Left kidney (tissue), 2 donors: ENCODE data around the gene AQP10. TPM values are rescaled to one million over a fixed set of nuclear protein-coding genes. Genes with fewer than 3 reads are reported as not detected.
"Not testable (repeated sequence)": the region's sequence is repeated elsewhere in the genome, so short reads cannot be mapped to it uniquely, and the experiment has no call there.

Experiments
- DNase-seq: peaks from one replicate; pipeline ENCODE4 v3.0.0-alpha.2; 2013
- polyA plus RNA-seq: library from polyadenylated mRNA; unstranded; fragments of 120-200 nt; gene quantifications from one replicate; pipeline ENCODE4 v1.2.1, GENCODE V29; 2013; ENCODE audit not compliant: insufficient read length

Gene AQP10
- polyA plus RNA-seq, 1 donor = 0.13 TPM

DNA sequence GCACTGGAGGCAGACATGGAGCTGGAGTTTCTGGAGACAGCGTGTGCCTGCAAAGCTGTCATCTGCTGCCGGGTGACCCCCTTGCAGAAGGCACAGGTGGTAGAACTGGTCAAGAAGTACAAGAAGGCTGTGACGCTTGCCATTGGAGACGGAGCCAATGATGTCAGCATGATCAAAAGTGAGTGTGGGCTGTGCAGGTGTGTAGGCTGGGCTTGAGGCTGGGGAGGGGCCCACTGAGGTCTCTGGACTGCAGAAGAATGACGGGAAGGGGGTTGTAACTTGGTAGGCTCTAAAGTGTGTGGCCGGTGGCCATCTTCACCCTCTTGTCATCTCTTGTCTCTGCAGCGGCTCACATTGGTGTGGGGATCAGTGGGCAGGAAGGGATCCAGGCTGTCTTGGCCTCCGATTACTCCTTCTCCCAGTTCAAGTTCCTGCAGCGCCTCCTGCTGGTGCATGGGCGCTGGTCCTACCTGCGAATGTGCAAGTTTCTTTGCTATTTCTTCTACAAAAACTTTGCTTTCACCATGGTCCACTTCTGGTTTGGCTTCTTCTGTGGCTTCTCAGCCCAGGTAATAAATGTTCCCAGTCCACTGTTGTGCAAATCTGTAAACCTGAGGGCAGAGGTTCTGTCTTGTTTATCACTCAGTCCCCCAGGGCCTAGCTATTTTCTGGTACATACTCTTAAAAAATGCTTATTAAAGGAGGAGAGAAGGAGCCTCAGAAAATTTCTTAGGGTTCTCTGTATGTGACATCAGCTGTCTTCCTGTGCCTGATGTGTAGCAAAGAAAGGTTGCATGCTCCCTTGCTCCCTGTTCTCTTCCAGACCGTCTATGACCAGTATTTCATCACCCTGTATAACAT lies 24.3 kb downstream of the AQP10 start:
- DNase-seq = no peak

GRCh38 chr1:154346276-154346917 lies 25.5 kb downstream of the AQP10 start:
- DNase-seq = no peak

- DNase-seq = no peak
Observed at GRCh38 chr1:154347961-154348360, 27.1 kb downstream of the AQP10 start.

DNA sequence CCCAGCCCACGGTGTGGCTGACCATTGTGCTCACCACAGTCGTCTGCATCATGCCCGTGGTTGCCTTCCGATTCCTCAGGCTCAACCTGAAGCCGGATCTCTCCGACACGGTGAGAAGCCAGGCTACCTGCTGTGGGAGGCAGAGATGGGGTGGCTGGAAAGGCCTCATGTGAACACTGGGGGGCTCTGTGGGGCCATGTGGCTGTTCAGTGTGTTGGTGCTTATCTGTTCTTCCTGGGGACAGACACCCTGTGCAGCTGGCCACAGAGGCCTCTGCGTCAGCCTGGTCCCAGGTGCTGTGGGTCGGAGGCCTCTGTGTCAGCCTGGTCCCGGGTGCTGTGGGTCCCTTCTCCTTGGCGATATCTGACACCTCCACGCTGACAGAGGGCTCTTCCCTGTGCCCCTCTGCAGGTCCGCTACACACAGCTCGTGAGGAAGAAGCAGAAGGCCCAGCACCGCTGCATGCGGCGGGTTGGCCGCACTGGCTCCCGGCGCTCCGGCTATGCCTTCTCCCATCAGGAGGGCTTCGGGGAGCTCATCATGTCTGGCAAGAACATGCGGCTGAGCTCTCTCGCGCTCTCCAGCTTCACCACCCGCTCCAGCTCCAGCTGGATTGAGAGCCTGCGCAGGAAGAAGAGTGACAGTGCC lies 27.7 kb downstream of the AQP10 start:
- DNase-seq = no peak

DNA sequence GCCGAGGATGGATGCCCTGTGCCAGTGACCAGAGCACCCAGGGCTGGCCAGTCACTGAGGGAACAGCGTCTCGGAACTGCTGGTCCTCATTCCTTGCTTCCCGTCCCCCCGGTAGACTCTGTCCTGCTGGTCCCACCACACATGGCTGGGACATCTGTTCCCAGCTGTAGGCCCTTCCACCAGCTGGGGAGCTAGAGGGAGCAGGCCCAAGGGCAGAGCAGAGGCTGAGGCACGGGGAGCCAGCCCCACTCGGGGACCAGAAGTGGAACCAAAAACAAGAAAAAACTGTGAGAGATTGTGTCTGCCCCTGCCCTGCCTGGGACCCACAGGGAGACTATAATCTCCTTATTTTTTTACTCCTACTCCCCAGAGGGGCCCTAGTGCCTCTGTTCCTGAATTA lies 28.2 kb downstream of the AQP10 start:
- no peak for DNase-seq

GRCh38 chr1:154350383-154350782 lies 29.5 kb downstream of the AQP10 start:
- no peak for DNase-seq

DNA sequence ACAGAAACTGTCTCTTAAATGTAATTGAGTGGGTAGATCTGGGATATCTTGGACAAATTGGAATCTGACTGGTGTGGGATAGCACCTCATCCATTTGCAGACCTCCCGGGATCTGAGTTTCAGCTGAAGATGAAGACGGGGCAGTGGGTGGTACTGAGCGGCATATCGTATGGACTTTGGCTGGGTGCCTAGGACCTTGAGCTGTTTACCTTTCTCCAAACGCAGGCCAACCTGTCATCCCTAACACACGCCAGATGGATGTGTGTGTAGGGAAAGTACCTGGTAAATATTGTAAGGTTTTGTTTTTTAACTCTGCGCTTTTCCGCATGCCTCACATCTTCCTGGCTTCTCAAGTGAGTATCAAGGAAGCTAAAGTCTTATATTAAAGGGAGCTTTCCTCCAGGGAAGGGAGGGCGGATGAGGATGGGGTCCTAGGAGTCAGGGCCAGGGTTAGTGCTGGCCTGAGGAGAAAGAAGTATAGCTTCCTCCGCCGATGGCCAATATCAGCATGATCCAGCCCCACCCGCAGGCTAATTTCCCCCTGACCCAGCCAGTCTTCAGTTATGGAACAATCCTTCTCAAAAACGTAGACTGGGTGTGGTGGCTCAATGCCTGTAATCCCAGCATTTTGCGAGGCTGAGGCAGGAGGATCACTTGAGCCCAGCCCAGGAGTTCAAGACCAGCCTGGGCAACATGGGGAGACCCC lies 30.6 kb downstream of the AQP10 start:
- DNase-seq = no peak

- DNase-seq = no peak
Observed at GRCh38 chr1:154352245-154352580, 31.3 kb downstream of the AQP10 start.

DNA sequence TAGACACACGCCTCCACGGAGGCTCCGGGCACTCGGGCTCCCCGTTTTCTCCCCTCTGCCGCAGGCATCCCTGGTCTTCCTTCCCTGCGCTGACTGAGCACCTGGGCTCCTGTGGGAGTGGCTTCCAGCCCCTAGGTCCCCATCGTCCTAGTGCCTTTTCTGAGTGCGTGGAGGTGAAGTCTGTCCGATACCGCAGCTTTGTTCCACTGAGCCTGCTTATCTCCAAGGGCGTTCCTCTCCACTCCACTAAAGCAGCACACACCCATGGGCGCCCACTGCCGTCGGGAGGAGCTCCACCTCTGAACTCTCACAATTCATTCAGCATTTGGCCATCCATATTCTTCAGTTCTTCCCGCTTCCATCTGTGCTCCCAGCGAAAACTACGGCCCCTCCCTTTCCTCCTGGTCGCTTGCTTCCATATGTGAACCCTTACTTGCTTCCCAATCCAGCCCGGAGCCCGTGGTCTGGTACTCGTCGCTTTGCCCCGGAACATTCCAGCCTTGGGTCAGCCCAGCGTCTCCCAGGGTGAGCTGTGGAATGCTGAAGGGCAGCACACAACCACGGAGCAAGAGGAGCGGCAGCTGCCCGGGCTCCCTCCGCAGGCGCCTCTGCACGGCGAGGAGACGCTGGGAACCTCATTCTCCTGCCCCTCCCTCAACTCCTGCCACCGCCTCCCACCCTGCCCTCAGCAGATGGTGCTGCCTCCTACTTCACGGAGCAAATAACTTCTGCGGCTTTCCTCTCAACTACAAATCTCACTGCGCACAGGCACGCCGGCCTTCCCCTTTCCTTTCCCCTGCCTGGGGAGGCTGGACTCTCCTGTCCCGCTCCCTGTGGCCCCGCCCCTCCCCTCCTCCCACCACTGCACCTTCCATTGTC lies 31.9 kb downstream of the AQP10 start:
- DNase-seq = peak; percentile 32

DNA sequence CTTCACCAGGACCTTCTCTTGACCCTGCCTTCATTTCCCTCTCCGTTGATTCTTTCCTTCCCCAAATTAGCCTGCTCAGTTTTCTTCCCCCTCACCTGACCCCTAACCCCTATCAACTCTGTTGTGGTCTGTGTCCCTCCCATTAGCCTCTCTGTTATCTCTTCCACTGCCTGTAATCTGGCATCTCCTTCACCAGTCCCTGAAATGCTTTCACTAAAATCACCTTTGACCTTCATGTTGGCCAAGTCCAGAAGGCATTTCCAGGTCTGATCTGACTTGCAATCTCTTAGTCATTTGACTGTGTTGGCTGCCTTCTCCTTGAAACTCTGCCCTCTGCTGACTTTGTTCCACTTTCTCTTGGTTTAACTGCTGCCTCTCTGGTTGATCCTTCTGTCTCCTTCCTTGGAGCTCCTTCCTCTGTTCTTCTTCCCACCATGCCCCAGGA lies 32.6 kb downstream of the AQP10 start:
- DNase-seq = no peak

- DNase-seq = no peak
Observed at GRCh38 chr1:154353966-154354365, 33.1 kb downstream of the AQP10 start.

GRCh38 chr1:154358519-154358918 lies 37.6 kb downstream of the AQP10 start:
- no peak for DNase-seq

- no peak for DNase-seq
Observed at GRCh38 chr1:154360288-154360687, 39.4 kb downstream of the AQP10 start.

- DNase-seq = not testable (repeated sequence)
Observed at GRCh38 chr1:154360881-154361280, 40.0 kb downstream of the AQP10 start.

DNA sequence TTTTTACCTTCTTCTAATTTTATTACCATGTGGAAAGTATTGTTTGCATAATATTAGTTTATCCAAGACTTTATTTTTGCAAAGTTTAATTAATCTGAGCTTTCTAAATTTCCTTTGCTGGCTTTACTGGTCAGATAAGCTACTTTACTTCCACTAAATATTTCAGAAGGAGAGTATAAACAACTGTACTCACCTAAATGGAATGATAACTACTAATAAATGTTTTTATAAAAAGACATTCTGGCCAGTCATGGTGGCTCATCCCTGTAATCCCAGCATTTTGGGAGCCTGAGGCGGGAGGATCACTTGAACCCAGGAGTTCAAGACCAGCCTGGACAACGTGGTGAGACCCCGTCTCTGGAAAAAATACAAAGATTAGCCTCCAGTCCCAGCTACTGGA lies 40.5 kb downstream of the AQP10 start:
- no peak for DNase-seq

DNA sequence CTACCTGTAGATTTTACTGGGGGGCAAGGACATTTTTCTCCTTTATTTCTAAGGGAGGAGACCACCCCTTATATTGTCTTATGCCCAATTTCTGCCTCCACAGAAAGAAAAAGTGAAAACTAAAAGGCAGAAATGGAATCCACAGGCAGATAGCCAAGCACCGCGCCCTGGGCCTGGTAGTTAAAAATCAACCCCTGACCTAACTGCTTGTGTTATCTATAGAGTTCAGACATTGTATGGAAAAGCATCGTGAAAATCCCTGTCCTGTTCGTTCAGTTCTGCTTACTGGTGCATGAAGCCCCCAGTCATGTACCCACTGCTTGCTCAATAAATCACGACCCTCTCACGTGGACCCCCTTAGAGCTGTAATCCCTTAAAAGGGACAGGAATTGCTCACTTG lies 50.5 kb downstream of the AQP10 start:
- no peak for DNase-seq

- DNase-seq = not testable (repeated sequence)
Observed at GRCh38 chr1:154373777-154374357, 53.0 kb downstream of the AQP10 start.
